Keratinocyte (primary cell): ENCODE results near the gene MINK1. TPM values are rescaled to one million over a fixed set of nuclear protein-coding genes. Genes with fewer than 3 reads are reported as not detected.

Experiments used
- DNase-seq: peaks from one replicate; pipeline ENCODE4 v3.0.0-alpha.2; 2011; ENCODE audit warnings: low read depth, missing footprints, low spot score
- FAIRE-seq: peaks from 2 replicates; lab custom pipeline; 2011; peaks lifted over from hg19 to GRCh38; lab: Jason Lieb, UNC
- H2AFZ ChIP-seq: 2 replicates; pipeline ENCODE4 v1.6.0; 2012; ENCODE audit warnings: low read length, control low read depth, inconsistent platforms; ENCODE audit not compliant: control insufficient read depth
- H3K27ac ChIP-seq: 2 replicates; pipeline ENCODE4 v1.5.1; 2011; ENCODE audit warnings: low read length; ENCODE audit not compliant: control insufficient read depth, insufficient read depth
- H3K27me3 ChIP-seq: 3 replicates; pipeline ENCODE4 v1.6.0; 2011; ENCODE audit warnings: low read length; ENCODE audit not compliant: control insufficient read depth, insufficient read depth; ENCODE audit errors: extremely low read depth
- H3K36me3 ChIP-seq, 2 experiments: 2 replicates in 1 of 2; 3 replicates in 1 of 2; pipeline ENCODE4 v1.5.1; 2011; ENCODE audit warnings: low read length in 2 of 2, mild to moderate bottlenecking in 1 of 2; ENCODE audit not compliant: control insufficient read depth in 2 of 2, insufficient read depth in 2 of 2; ENCODE audit errors: extremely low read depth in 1 of 2
- H3K4me1 ChIP-seq: 3 replicates; pipeline ENCODE4 v1.5.1; 2011; ENCODE audit warnings: low read length; ENCODE audit not compliant: control insufficient read depth, insufficient read depth; ENCODE audit errors: extremely low read depth
- H3K4me2 ChIP-seq: 3 replicates; pipeline ENCODE4 v1.6.0; 2011; ENCODE audit warnings: low read depth, low read length; ENCODE audit not compliant: control insufficient read depth, insufficient read depth; ENCODE audit errors: extremely low read depth
- H3K4me3 ChIP-seq, 3 experiments: fragments of 200-600 bp in 1 of 3; sonication (generic) in 1 of 3; 2 replicates in 2 of 3; 3 replicates in 1 of 3; pipeline ENCODE4 v1.5.1; 2011 to 2016; ENCODE audit warnings: low read length in 3 of 3, mild to moderate bottlenecking in 3 of 3, control low read depth in 2 of 3, inconsistent platforms in 1 of 3, low read depth in 1 of 3, mixed read lengths in 1 of 3, mixed run types in 1 of 3, moderate library complexity in 1 of 3; ENCODE audit not compliant: control insufficient read depth in 2 of 3, insufficient read depth in 2 of 3; ENCODE audit errors: extremely low read depth in 1 of 3
- H3K79me2 ChIP-seq: 2 replicates; pipeline ENCODE4 v1.6.0; 2012; ENCODE audit warnings: low read length; ENCODE audit not compliant: control insufficient read depth, insufficient read depth
- H3K9ac ChIP-seq: 3 replicates; pipeline ENCODE4 v1.6.0; 2011; ENCODE audit warnings: low read length; ENCODE audit not compliant: control insufficient read depth, insufficient read depth; ENCODE audit errors: extremely low read depth
- H3K9me1 ChIP-seq: 3 replicates; pipeline ENCODE4 v1.6.0; 2011; ENCODE audit warnings: low read length; ENCODE audit not compliant: control insufficient read depth, insufficient read depth; ENCODE audit errors: extremely low read depth
- H3K9me3 ChIP-seq: 2 replicates; pipeline ENCODE4 v1.5.1; 2012; ENCODE audit warnings: low read depth, low read length; ENCODE audit not compliant: control insufficient read depth
- H4K20me1 ChIP-seq: 3 replicates; pipeline ENCODE4 v1.6.0; 2011; ENCODE audit warnings: low read length; ENCODE audit not compliant: control insufficient read depth, insufficient read depth; ENCODE audit errors: extremely low read depth
- CTCF ChIP-seq, 3 experiments: IDR thresholded peaks in 1 of 3; conservative IDR thresholded peaks in 1 of 3; optimal IDR thresholded peaks in 1 of 3; 2 replicates in 2 of 3; 3 replicates in 1 of 3; pipeline versions ENCODE3 to v1.5.1; 2011; ENCODE audit warnings: low read length in 3 of 3, mild to moderate bottlenecking in 3 of 3, moderate library complexity in 2 of 3, control low read depth in 1 of 3, inconsistent platforms in 1 of 3; ENCODE audit not compliant: insufficient read depth in 2 of 3; ENCODE audit errors: extremely low read depth in 1 of 3
- EZH2 ChIP-seq: IDR thresholded peaks from one replicate; pipeline ENCODE4 v1.6.1; 2012; ENCODE audit warnings: inconsistent platforms, mild to moderate bottlenecking, low read length, moderate library complexity
- dilution Hi-C: fragments of 300-500 bp; cut with MboI; formaldehyde crosslinking; loops from one replicate; pipeline ENCODE4 v1.7.0; 2020; ENCODE audit warnings: low sequenced_read_pairs; ENCODE audit not compliant: extremely low pct_ligation_motif_present
- polyA plus RNA-seq, 5 experiments: library from polyadenylated mRNA; depleted of rRNA in 3 of 5; stranded (reverse) in 3 of 5; stranded (forward) in 1 of 5; unstranded in 1 of 5; fragments of >200 nt; gene quantifications; 1 replicate in 1 of 5; 2 replicates in 3 of 5; 3 replicates in 1 of 5; pipeline versions ENCODE4 v1.2.1 to v1.2.3, GENCODE V29; 2011 to 2012; ENCODE audit warnings: missing spikeins in 2 of 5, low read depth in 1 of 5, low replicate concordance in 1 of 5

The MINK1 gene
- polyA plus RNA-seq, 1 donor (not counting 4 experiments of a cell fraction or from before 2014, with no cell fraction given): 82.8 TPM

- peaks cover 6% of the 10 kb centered on the region for H3K4me1 ChIP-seq
- no peak overlapping the region for H3K4me2 ChIP-seq
- H4K20me1 ChIP-seq: peaks cover 12% of the 10 kb centered on the region
- no peak overlapping the region for H3K9ac ChIP-seq
- no peak overlapping the region for H3K27ac ChIP-seq
- no peak overlapping the region for H3K4me3 ChIP-seq
- no peaks in the 10 kb centered on the region for H3K9me3 ChIP-seq
- H3K79me2 ChIP-seq: no peaks in the 10 kb centered on the region
- peaks cover 39% of the 10 kb centered on the region in 2 experiments for H3K36me3 ChIP-seq
- dilution Hi-C loops: no loop called here
- no peak overlapping the region for H2AFZ ChIP-seq
- no peaks in the 10 kb centered on the region for H3K27me3 ChIP-seq
- TF ChIP-seq CTCF (optimal IDR thresholded peaks at IDR 0.05 in 1 of 3, IDR thresholded peaks at IDR 0.05 in 1 of 3, conservative IDR thresholded peaks at IDR 0.05 in 1 of 3; ENCODE audit: extremely low read depth in 1 of 3, insufficient read depth in 2 of 3, low read length in 3 of 3) (no peak), EZH2 (no peak)
- DNase-seq (no peak), FAIRE-seq (no peak)
- H3K9me1 ChIP-seq: no peaks in the 10 kb centered on the region
Observed at GRCh38 chr17:4897198-4897687, 64.1 kb downstream of the MINK1 start.

- Histone ChIP-seq H3K9me3 (no peaks in the 10 kb centered on the region), H3K79me2 (no peaks in the 10 kb centered on the region), H2AFZ (no peak overlapping the region), H3K4me1 (peaks cover 7% of the 10 kb centered on the region), H3K27ac (no peak overlapping the region), H3K9me1 (no peaks in the 10 kb centered on the region), H3K4me2 (no peak overlapping the region), H3K27me3 (no peaks in the 10 kb centered on the region), H3K4me3 (no peak overlapping the region), H3K36me3 (peaks cover 34% of the 10 kb centered on the region in 2 experiments), H3K9ac (no peak overlapping the region), H4K20me1 (peaks cover 12% of the 10 kb centered on the region)
- FAIRE-seq: no peak
- no peak for DNase-seq
- TF ChIP-seq CTCF (optimal IDR thresholded peaks at IDR 0.05 in 1 of 3, IDR thresholded peaks at IDR 0.05 in 1 of 3, conservative IDR thresholded peaks at IDR 0.05 in 1 of 3; ENCODE audit: extremely low read depth in 1 of 3, insufficient read depth in 2 of 3, low read length in 3 of 3) (no peak), EZH2 (no peak)
- dilution Hi-C loops: no loop called here
Observed at GRCh38 chr17:4897785-4898184, 64.6 kb downstream of the MINK1 start.
